Right atrium auricular region (tissue), 2 donors: ENCODE measurements around the gene KLHL22. TPM values are rescaled to one million over a fixed set of nuclear protein-coding genes. Genes with fewer than 3 reads are reported as not detected.

ENCODE experiments used
- DNase-seq: peaks from one replicate; pipeline ENCODE4 v3.0.0-alpha.2; 2019; ENCODE audit warnings: low spot score
- H3K27ac ChIP-seq, 2 donors: fragments of 200-600 bp; sonication (generic); 1 replicate in 1 of 2; 2 replicates in 1 of 2; pipeline ENCODE4 v1.5.1; 2016 to 2019
- H3K27me3 ChIP-seq, 2 donors: fragments of 200-600 bp; sonication (generic); one replicate each; pipeline versions ENCODE4 v1.5.1 to v1.6.0; 2017 to 2019
- H3K36me3 ChIP-seq: fragments of 200-600 bp; sonication (generic); one replicate; pipeline ENCODE4 v1.5.1; 2016
- H3K4me1 ChIP-seq, 2 donors: fragments of 200-600 bp; sonication (generic); one replicate each; pipeline versions ENCODE4 v1.5.1 to v1.6.0; 2017 to 2019
- H3K4me3 ChIP-seq, 2 donors: fragments of 200-600 bp; sonication (generic); 1 replicate in 1 of 2; 2 replicates in 1 of 2; pipeline ENCODE4 v1.5.1; 2017 to 2019; ENCODE audit warnings: mild to moderate bottlenecking in 1 of 2, moderate library complexity in 1 of 2
- H3K9me3 ChIP-seq, 2 donors: fragments of 200-600 bp; sonication (generic); one replicate each; pipeline ENCODE4 v1.5.1; 2019
- total RNA-seq, 2 donors: library from RNA; depleted of rRNA; stranded (reverse); fragments of >200 nt; gene quantifications; one replicate each; pipeline ENCODE4 v1.1.0, GENCODE V29; 2016
- TF ChIP-seq, protein P1 (sequence below), 2 donors: fragments of 200-600 bp; sonication (generic); IDR thresholded peaks; one replicate each; pipeline ENCODE4 v1.5.1; 2019; ENCODE audit warnings: antibody characterized with exemption in 2 of 2

Gene KLHL22
- total RNA-seq, 2 donors from 2014 or later = 16.0 to 21.9 TPM

GRCh38 chr22:20537325-20537756 is 41.7 kb upstream of the KLHL22 start:
- Histone ChIP-seq H3K36me3 (peaks cover 22% of the 10 kb centered on the region), H3K27ac (peak overlapping the region in 1 of 2 donors; percentile 57)
- TF ChIP-seq, protein P1, sequence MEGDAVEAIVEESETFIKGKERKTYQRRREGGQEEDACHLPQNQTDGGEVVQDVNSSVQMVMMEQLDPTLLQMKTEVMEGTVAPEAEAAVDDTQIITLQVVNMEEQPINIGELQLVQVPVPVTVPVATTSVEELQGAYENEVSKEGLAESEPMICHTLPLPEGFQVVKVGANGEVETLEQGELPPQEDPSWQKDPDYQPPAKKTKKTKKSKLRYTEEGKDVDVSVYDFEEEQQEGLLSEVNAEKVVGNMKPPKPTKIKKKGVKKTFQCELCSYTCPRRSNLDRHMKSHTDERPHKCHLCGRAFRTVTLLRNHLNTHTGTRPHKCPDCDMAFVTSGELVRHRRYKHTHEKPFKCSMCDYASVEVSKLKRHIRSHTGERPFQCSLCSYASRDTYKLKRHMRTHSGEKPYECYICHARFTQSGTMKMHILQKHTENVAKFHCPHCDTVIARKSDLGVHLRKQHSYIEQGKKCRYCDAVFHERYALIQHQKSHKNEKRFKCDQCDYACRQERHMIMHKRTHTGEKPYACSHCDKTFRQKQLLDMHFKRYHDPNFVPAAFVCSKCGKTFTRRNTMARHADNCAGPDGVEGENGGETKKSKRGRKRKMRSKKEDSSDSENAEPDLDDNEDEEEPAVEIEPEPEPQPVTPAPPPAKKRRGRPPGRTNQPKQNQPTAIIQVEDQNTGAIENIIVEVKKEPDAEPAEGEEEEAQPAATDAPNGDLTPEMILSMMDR (IDR thresholded peaks at IDR 0.05) = no peak

GRCh38 chr22:20536590-20537324 is 41.2 kb upstream of the KLHL22 start:
- Histone ChIP-seq H3K36me3 (peaks cover 22% of the 10 kb centered on the region), H3K4me3 (no peak overlapping the region), H3K9me3 (no peaks in the 10 kb centered on the region), H3K27ac (peak overlapping the region; percentile 33 to 57), H3K27me3 (no peaks in the 10 kb centered on the region), H3K4me1 (peaks cover 0 to 56% of the 10 kb centered on the region in 2 donors)
- TF ChIP-seq, protein P1 (IDR thresholded peaks at IDR 0.05) = no peak
- no peak for DNase-seq

More at GRCh38 chr22:20537325-20537756, 41.7 kb upstream of the KLHL22 start:
- H3K27me3 ChIP-seq = no peaks in the 10 kb centered on the region
- H3K4me3 ChIP-seq = no peak overlapping the region
- peaks cover 0 to 50% of the 10 kb centered on the region in 2 donors for H3K4me1 ChIP-seq
- no peak for DNase-seq
- H3K9me3 ChIP-seq = no peaks in the 10 kb centered on the region

DNA sequence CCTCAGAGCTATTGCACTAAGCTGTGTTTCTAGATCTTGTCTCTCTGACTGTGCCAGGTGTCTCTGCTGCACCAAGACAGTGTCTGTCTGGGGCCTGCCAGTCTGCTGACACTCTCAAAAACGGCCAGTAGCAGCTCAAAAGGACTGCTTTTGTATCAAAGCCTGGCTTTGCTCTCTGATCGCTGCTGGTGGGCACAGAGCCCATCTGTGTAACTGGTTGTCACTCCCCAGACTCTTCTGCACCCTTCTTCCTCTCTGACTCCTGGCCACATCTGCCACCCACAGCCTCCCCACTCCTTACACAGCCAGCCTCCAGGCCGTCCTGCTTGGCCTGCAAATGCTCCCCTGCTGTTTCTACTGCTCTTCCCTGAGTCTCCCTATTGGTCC is 38.3 kb upstream of the KLHL22 start:
- TF ChIP-seq, protein P1 (IDR thresholded peaks at IDR 0.05) = no peak
- no peaks in the 10 kb centered on the region for H3K27me3 ChIP-seq
- no peak for DNase-seq
- H3K36me3 ChIP-seq = peaks cover 16% of the 10 kb centered on the region
- peak overlapping the region; percentile 77 to 83 for H3K27ac ChIP-seq
- no peak overlapping the region for H3K4me3 ChIP-seq
- no peaks in the 10 kb centered on the region for H3K9me3 ChIP-seq
- peaks cover 0 to 69% of the 10 kb centered on the region in 2 donors for H3K4me1 ChIP-seq

GRCh38 chr22:20533095-20533878 is 37.7 kb upstream of the KLHL22 start:
- peaks cover 0 to 69% of the 10 kb centered on the region in 2 donors for H3K4me1 ChIP-seq
- peak overlapping the region; percentile 77 to 83 for H3K27ac ChIP-seq
- no peak overlapping the region for H3K4me3 ChIP-seq
- H3K9me3 ChIP-seq = no peaks in the 10 kb centered on the region
- no peak for DNase-seq
- H3K27me3 ChIP-seq = no peaks in the 10 kb centered on the region
- H3K36me3 ChIP-seq = peaks cover 19% of the 10 kb centered on the region
- TF ChIP-seq, protein P1 (IDR thresholded peaks at IDR 0.05) = no peak

- Histone ChIP-seq H3K9me3 (no peaks in the 10 kb centered on the region), H3K36me3 (peaks cover 11% of the 10 kb centered on the region), H3K27me3 (no peaks in the 10 kb centered on the region), H3K4me3 (no peak overlapping the region), H3K27ac (peak overlapping the region; percentile 77 to 83), H3K4me1 (peaks cover 0 to 67% of the 10 kb centered on the region in 2 donors)
- TF ChIP-seq, protein P1 (IDR thresholded peaks at IDR 0.05) = no peak
- DNase-seq = no peak
These were observed 36.8 kb upstream of the KLHL22 start for GRCh38 chr22:20532256-20532993.
